Erythroblast (primary cell): ENCODE measurements around the gene NCAPD2.

ENCODE experiments used
- GATA1 ChIP-seq: IDR thresholded peaks from 2 replicates; pipeline ENCODE4 v1.6.1; 2011; ENCODE audit warnings: low read depth, mild to moderate bottlenecking, control low read depth, low read length, moderate library complexity
- POLR2A ChIP-seq: IDR thresholded peaks from 2 replicates; pipeline ENCODE4 v1.6.1; 2011; ENCODE audit warnings: mild to moderate bottlenecking, low read length

GRCh38 chr12:6458281-6459003, 35.5 kb upstream of the NCAPD2 start:
- peak; percentile 46 for TF ChIP-seq POLR2A
- no peak for TF ChIP-seq GATA1
